Left lung (tissue), 10 donors: ENCODE data around the gene PDSS2. TPM values are rescaled to one million over a fixed set of nuclear protein-coding genes. Genes with fewer than 3 reads are reported as not detected.

ENCODE experiments used
- ATAC-seq: fragments of 200-7000 bp; cut with Tn5 transposase; one replicate; pipeline ENCODE4 v1.9.1; 2020; ENCODE audit warnings: moderate library complexity
- DNase-seq, 4 donors: peaks; one replicate each; pipeline ENCODE4 v3.0.0-alpha.2; 2013 to 2020
- H3K27ac ChIP-seq, 2 donors: fragments of 200-600 bp; sonication (generic) in 1 of 2; one replicate each; pipeline versions ENCODE4 v1.5.0 to v1.8.0; 2020 to 2021
- H3K27me3 ChIP-seq, 2 donors: fragments of 200-600 bp; sonication (generic) in 1 of 2; one replicate each; pipeline versions ENCODE4 v1.5.0 to v1.8.0; 2020 to 2021
- H3K36me3 ChIP-seq, 2 donors: fragments of 200-600 bp; sonication (generic) in 1 of 2; one replicate each; pipeline versions ENCODE4 v1.5.0 to v1.8.0; 2020 to 2021
- H3K4me1 ChIP-seq, 2 donors: fragments of 200-600 bp; one replicate each; pipeline ENCODE4 v1.8.0; 2021
- H3K4me3 ChIP-seq, 2 donors: fragments of 200-600 bp; sonication (generic) in 1 of 2; one replicate each; pipeline versions ENCODE4 v1.5.0 to v1.8.0; 2020 to 2021; ENCODE audit warnings: mild to moderate bottlenecking in 1 of 2
- H3K9me3 ChIP-seq, 2 donors: fragments of 200-600 bp; sonication (generic) in 1 of 2; one replicate each; pipeline versions ENCODE4 v1.5.0 to v1.8.0; 2020 to 2021
- CTCF ChIP-seq, 2 donors: fragments of 200-600 bp; sonication (generic) in 1 of 2; IDR thresholded peaks; one replicate each; pipeline versions ENCODE4 v1.5.0 to v1.8.0; 2021; ENCODE audit warnings: antibody characterized with exemption in 2 of 2
- intact Hi-C, 2 donors: fragments of 100-400 bp; cut with DNase I; formaldehyde crosslinking; loops; one replicate each; pipeline versions ENCODE4 v1.11.2 to v1.14.2; 2022
- polyA plus RNA-seq, 6 donors: library from polyadenylated mRNA; unstranded; fragments of 120-200 nt; gene quantifications; one replicate each; pipeline ENCODE4 v1.2.1, GENCODE V29; 2013; ENCODE audit not compliant: insufficient read length in 6 of 6
- total RNA-seq, 2 donors: library from RNA; stranded (reverse); fragmentation: NEBNext Ultra II Directional; extraction: Animal tissue kit (Norgen Biotek cat#: 25700); gene quantifications; one replicate each; pipeline ENCODE4 v1.2.1, GENCODE V29; 2021
- donor health status: DM: no; HTN: yes; CAD: no.
- donor health status: DM: no; HTN: no; CAD: no.

Gene PDSS2
- total and polyA plus RNA-seq, 8 donors = 13.9 to 20.6 (median 16.4) TPM

DNA sequence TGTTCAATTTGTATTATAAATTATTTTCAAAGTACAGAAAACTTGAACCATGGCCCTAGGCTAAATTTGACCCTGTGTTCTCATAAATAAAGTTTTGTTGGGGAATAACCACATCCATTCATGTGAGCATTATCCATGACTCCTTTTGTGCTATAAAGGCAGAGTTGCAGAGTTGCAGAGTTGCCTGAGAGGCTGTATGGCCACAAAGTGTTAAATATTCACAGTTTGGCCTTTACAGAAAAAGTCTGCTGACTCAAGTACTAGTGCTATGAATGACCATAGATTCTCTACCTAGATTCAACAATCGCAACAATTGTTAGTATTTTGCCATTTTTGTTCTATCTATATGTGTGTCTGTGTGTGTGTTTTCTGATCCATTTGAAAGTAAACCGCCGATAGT, 297.8 kb downstream of the PDSS2 start:
- Histone ChIP-seq H3K4me3 (no peak overlapping the region), H3K27me3 (no peaks in the 10 kb centered on the region), H3K4me1 (no peaks in the 10 kb centered on the region), H3K9me3 (no peaks in the 10 kb centered on the region), H3K27ac (no peak overlapping the region), H3K36me3 (no peaks in the 10 kb centered on the region)
- intact Hi-C loops = no loop called here
- ATAC-seq (no peak), DNase-seq (no peak)
- TF ChIP-seq CTCF (IDR thresholded peaks at IDR 0.05) = no peak

DNA sequence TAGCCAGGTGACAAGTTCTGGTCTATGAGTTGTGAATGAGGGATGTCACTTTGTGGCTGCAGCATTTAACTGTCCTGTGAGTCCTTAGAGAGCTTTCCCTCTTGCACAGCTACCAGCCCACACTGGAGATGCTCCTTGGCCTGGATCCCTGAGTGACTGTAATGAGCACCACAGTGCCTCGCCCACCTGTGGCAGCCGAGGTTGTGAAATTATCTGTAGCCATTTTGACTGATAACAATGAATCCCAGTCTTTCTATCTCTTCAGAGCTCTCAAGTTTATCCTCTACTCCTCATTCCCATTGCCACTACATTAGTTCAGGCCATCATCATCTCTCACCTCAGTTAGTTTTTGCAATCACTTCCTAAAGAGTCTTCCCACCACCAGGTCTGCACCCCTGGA, 302.7 kb downstream of the PDSS2 start:
- Histone ChIP-seq H3K9me3 (no peaks in the 10 kb centered on the region), H3K4me1 (no peaks in the 10 kb centered on the region), H3K36me3 (no peaks in the 10 kb centered on the region), H3K27ac (no peak overlapping the region), H3K27me3 (no peaks in the 10 kb centered on the region), H3K4me3 (no peak overlapping the region)
- no peak for DNase-seq
- no peak for TF ChIP-seq CTCF (IDR thresholded peaks at IDR 0.05)
- intact Hi-C loops = no loop called here
- no peak for ATAC-seq

DNA sequence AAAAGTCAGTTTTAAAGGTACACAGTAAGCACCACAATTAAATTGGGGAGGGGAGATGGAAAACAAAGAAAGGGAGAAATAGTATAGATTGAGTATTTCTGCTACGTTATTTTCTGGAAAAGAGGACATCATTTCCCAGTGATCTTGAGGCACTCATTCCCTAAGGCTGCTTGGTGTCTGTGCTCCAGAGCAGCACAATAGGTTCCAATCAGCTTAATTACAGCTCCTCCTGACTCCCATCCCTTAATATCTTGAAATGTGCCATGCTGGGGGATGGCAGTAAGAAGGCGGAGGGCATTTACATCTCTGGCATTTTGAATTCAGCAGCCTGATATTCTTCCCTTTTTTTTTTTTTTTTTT, 304.6 kb downstream of the PDSS2 start:
- peak; percentile 5 for ATAC-seq
- intact Hi-C loops = no loop called here

DNA sequence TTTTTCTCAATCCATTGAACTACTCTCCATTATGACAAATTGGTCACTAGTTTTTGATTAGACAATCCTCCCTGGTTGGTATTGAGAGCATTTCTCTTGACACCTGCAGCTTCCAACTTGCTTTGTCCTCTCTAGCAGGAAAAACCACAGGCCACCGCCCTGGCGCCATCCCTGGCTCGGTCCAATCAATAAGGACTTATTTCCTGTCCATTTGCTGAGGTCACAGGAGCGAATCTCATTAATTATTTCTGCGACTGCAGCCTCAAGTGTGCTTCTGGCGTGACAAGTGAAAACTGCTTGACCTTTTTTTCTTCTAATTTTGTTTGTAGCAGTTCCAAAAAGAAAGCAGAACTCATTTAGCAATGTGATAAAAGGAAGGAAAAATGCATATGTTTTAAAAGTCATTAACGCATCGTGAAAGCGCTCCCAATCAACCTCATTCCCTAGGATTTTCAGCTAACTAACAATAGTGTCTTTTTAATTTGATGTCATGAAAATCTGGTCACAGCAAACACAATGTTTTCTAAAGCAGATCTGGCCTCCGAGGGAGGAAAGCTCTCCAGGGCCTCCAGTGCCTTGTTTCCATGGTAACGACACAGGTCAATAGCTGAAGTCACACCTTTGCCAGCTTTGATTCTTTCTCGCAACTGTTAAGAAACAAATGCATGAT, 305.1 kb downstream of the PDSS2 start:
- Histone ChIP-seq H3K27ac (peak overlapping the region; percentile 50 to 61), H3K27me3 (no peaks in the 10 kb centered on the region), H3K9me3 (no peaks in the 10 kb centered on the region), H3K4me3 (no peak overlapping the region), H3K4me1 (no peaks in the 10 kb centered on the region), H3K36me3 (no peaks in the 10 kb centered on the region)
- no peak for TF ChIP-seq CTCF (IDR thresholded peaks at IDR 0.05)
- DNase-seq (peak in 2 of 4 donors; percentile 37 to 64), ATAC-seq (peak; percentile 58)
- intact Hi-C loops = no loop called here

More for the DNA sequence above, 304.6 kb downstream of the PDSS2 start:
- no peak for TF ChIP-seq CTCF (IDR thresholded peaks at IDR 0.05)
- Histone ChIP-seq H3K27ac (peak overlapping the region; percentile 29 to 61), H3K4me1 (no peaks in the 10 kb centered on the region), H3K4me3 (no peak overlapping the region), H3K36me3 (no peaks in the 10 kb centered on the region), H3K9me3 (no peaks in the 10 kb centered on the region), H3K27me3 (no peaks in the 10 kb centered on the region)
- DNase-seq = no peak

DNA sequence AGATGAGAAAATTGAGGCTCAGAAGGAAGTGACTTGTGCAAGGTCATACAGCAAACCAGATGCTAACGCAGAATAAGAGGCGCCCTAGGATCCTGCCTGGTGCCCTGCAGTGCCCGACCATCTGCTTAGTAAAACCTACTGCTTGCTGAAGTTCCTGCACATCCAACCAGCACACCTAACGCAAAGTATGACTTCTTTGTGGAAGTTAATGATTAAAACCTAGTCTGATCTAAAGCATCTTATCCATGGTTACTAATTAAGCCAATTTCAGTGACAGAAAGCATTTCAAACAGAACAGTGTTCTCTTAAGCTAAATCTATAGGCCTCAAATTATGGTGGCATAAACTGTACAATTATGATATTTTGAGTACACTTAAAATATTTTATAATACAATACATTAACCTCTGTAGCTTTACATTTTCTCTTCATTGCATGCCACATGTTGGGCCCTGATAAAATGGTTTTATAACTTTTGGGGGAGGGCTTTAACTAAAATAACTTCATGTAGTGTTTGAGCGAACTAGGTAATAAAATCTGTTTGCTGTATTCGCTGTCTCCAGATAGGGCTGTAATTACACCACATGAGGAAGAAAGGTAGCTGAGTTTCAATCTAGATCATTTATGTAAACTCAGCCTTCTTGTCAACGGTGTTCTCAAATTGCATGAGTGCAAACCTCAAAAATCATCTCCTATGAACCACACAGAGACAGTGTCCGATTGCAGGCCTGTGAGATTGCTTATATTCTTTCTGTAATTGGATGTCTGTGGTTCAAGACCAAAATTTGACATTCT, 306.5 kb downstream of the PDSS2 start:
- H3K4me1 ChIP-seq = no peaks in the 10 kb centered on the region
- H3K36me3 ChIP-seq = no peaks in the 10 kb centered on the region
- no peaks in the 10 kb centered on the region for H3K9me3 ChIP-seq
- TF ChIP-seq CTCF (IDR thresholded peaks at IDR 0.05) = no peak
- peak overlapping the region in 1 of 2 donors; percentile 15 for H3K27ac ChIP-seq
- no peaks in the 10 kb centered on the region for H3K27me3 ChIP-seq
- intact Hi-C loops = no loop called here
- ATAC-seq = peak; percentile 68
- DNase-seq = peak in 1 of 4 donors; percentile 28
- no peak overlapping the region for H3K4me3 ChIP-seq
